ENCODE measurements around the gene DCTN4.

DCTN4 gene

GRCh38 chr5:150734579-150735384 is 24.0 kb downstream of the DCTN4 start:
- H3K4me3 ChIP-seq (ENCODE audit: low read depth, low read length): peak overlapping the region; percentile 48
- TF ChIP-seq MAX (IDR thresholded peaks at IDR 0.05; ENCODE audit: low read depth, low read length) (no peak; the same call in 1 of the 2 replicates), CTCF (IDR thresholded peaks at IDR 0.05; ENCODE audit: low read depth, low read length) (peak; percentile 62), POLR2A (IDR thresholded peaks at IDR 0.05; ENCODE audit: extremely low read depth, insufficient read length) (no peak), MYC (IDR thresholded peaks at IDR 0.05; ENCODE audit: low read depth, low read length) (0 out of 2 replicates have a peak, but pooled peaks have one; percentile 13)
- peak; percentile 97 for DNase-seq (ENCODE audit: low read depth)

- TF ChIP-seq POLR2A (IDR thresholded peaks at IDR 0.05; ENCODE audit: extremely low read depth, insufficient read length): no peak
- no peak for TF ChIP-seq MAX (IDR thresholded peaks at IDR 0.05; ENCODE audit: low read depth, low read length)
- no peak for TF ChIP-seq CTCF (IDR thresholded peaks at IDR 0.05; ENCODE audit: low read depth, low read length)
- no peak for TF ChIP-seq MYC (IDR thresholded peaks at IDR 0.05; ENCODE audit: low read depth, low read length)
- H3K4me3 ChIP-seq (ENCODE audit: low read depth, low read length): no peak overlapping the region
- DNase-seq (ENCODE audit: low read depth): no peak
These were observed 27.1 kb downstream of the DCTN4 start for GRCh38 chr5:150731669-150732242.

GRCh38 chr5:150729859-150730258 is 29.0 kb downstream of the DCTN4 start:
- TF ChIP-seq CTCF (IDR thresholded peaks at IDR 0.05; ENCODE audit: low read depth, low read length) (no peak), MYC (IDR thresholded peaks at IDR 0.05; ENCODE audit: low read depth, low read length) (no peak), POLR2A (IDR thresholded peaks at IDR 0.05; ENCODE audit: extremely low read depth, insufficient read length) (no peak), MAX (IDR thresholded peaks at IDR 0.05; ENCODE audit: low read depth, low read length) (no peak)
- DNase-seq (ENCODE audit: low read depth): no peak
- no peak overlapping the region for H3K4me3 ChIP-seq (ENCODE audit: low read depth, low read length)

GRCh38 chr5:150723845-150724244 is 35.0 kb downstream of the DCTN4 start:
- H3K4me3 ChIP-seq (ENCODE audit: low read depth, low read length): no peak overlapping the region
- TF ChIP-seq MAX (IDR thresholded peaks at IDR 0.05; ENCODE audit: low read depth, low read length): no peak
- no peak for TF ChIP-seq MYC (IDR thresholded peaks at IDR 0.05; ENCODE audit: low read depth, low read length)
- no peak for TF ChIP-seq CTCF (IDR thresholded peaks at IDR 0.05; ENCODE audit: low read depth, low read length)
- no peak for TF ChIP-seq POLR2A (IDR thresholded peaks at IDR 0.05; ENCODE audit: extremely low read depth, insufficient read length)
- DNase-seq (ENCODE audit: low read depth): no peak

- no peak overlapping the region for H3K4me3 ChIP-seq (ENCODE audit: low read depth, low read length)
- TF ChIP-seq CTCF (IDR thresholded peaks at IDR 0.05; ENCODE audit: low read depth, low read length) (peak; percentile 13), MYC (IDR thresholded peaks at IDR 0.05; ENCODE audit: low read depth, low read length) (no peak)
- peak; percentile 26 for DNase-seq (ENCODE audit: low read depth)
These were observed 48.7 kb downstream of the DCTN4 start for GRCh38 chr5:150710165-150710564.
